ENCODE measurements around the gene MMS19.
"Not testable (repeated sequence)": the region's sequence is repeated elsewhere in the genome, so short reads cannot be mapped to it uniquely, and the experiment has no call there.

Gene MMS19

GRCh38 chr10:97434557-97434956 is 63.7 kb downstream of the MMS19 start:
- in situ Hi-C loops (cut with HindIII; ENCODE audit: low sequenced_read_pairs): no loop called here

- in situ Hi-C loops (cut with HindIII; ENCODE audit: low sequenced_read_pairs): no loop called here
These were observed 64.2 kb downstream of the MMS19 start for GRCh38 chr10:97434055-97434454.

GRCh38 chr10:97428572-97428981 is 69.6 kb downstream of the MMS19 start:
- in situ Hi-C loops (cut with HindIII; ENCODE audit: low sequenced_read_pairs): no loop called here

- in situ Hi-C loops (cut with HindIII; ENCODE audit: low sequenced_read_pairs): no loop called here
These were observed 70.5 kb downstream of the MMS19 start for GRCh38 chr10:97427571-97428179.

GRCh38 chr10:97426776-97427570 is 71.2 kb downstream of the MMS19 start:
- in situ Hi-C loops (cut with HindIII; ENCODE audit: low sequenced_read_pairs): no loop called here

- in situ Hi-C loops (cut with HindIII; ENCODE audit: low sequenced_read_pairs): no loop called here
These were observed 72.1 kb downstream of the MMS19 start, which contains the start of gene PGAM1 for GRCh38 chr10:97425964-97426775. Gene PGAM1, plus strand, starts transcription at chr10:97426191. Its CDS starts 117 bp downstream, at chr10:97426308.

- in situ Hi-C loops (cut with HindIII; ENCODE audit: low sequenced_read_pairs): not testable (repeated sequence)
These were observed 74.5 kb downstream of the MMS19 start for GRCh38 chr10:97423757-97424098.

GRCh38 chr10:97416565-97416964 is 81.7 kb downstream of the MMS19 start:
- in situ Hi-C loops (cut with HindIII; ENCODE audit: low sequenced_read_pairs): no loop called here

GRCh38 chr10:97412891-97413304 is 85.3 kb downstream of the MMS19 start:
- in situ Hi-C loops (cut with HindIII; ENCODE audit: low sequenced_read_pairs): no loop called here

GRCh38 chr10:97411406-97411805 is 86.8 kb downstream of the MMS19 start:
- in situ Hi-C loops (cut with HindIII; ENCODE audit: low sequenced_read_pairs): no loop called here

GRCh38 chr10:97408496-97408992 is 89.7 kb downstream of the MMS19 start:
- in situ Hi-C loops (cut with HindIII; ENCODE audit: low sequenced_read_pairs): no loop called here
